ENCODE measurements around the gene TSPOAP1. TPM values are rescaled to one million over a fixed set of nuclear protein-coding genes. Genes with fewer than 3 reads are reported as not detected.

TSPOAP1 gene
- total and polyA plus RNA-seq, 10 of the 15 experiments (the other 5 are each of a cell fraction or from before 2014, with no cell fraction given), result 0.58 to 16.4 (median 4.2) TPM; not detected in 1

DNA sequence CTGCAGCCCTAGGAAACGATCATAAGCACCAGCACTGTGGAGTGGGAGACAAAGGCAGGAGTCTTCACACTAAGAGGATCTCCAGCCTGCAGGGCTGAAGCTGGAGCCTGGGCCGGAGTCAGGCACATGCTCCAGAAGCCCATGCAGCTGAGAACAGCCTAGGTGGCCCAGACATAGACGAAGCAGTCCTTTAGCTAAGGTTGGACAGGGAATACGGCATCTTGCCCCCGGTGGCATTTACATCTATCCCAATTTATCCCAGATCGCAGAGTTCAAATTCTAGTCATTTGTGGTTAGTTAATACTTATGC lies 13.9 kb downstream of the TSPOAP1 start (continued):
- TF ChIP-seq, protein P1, sequence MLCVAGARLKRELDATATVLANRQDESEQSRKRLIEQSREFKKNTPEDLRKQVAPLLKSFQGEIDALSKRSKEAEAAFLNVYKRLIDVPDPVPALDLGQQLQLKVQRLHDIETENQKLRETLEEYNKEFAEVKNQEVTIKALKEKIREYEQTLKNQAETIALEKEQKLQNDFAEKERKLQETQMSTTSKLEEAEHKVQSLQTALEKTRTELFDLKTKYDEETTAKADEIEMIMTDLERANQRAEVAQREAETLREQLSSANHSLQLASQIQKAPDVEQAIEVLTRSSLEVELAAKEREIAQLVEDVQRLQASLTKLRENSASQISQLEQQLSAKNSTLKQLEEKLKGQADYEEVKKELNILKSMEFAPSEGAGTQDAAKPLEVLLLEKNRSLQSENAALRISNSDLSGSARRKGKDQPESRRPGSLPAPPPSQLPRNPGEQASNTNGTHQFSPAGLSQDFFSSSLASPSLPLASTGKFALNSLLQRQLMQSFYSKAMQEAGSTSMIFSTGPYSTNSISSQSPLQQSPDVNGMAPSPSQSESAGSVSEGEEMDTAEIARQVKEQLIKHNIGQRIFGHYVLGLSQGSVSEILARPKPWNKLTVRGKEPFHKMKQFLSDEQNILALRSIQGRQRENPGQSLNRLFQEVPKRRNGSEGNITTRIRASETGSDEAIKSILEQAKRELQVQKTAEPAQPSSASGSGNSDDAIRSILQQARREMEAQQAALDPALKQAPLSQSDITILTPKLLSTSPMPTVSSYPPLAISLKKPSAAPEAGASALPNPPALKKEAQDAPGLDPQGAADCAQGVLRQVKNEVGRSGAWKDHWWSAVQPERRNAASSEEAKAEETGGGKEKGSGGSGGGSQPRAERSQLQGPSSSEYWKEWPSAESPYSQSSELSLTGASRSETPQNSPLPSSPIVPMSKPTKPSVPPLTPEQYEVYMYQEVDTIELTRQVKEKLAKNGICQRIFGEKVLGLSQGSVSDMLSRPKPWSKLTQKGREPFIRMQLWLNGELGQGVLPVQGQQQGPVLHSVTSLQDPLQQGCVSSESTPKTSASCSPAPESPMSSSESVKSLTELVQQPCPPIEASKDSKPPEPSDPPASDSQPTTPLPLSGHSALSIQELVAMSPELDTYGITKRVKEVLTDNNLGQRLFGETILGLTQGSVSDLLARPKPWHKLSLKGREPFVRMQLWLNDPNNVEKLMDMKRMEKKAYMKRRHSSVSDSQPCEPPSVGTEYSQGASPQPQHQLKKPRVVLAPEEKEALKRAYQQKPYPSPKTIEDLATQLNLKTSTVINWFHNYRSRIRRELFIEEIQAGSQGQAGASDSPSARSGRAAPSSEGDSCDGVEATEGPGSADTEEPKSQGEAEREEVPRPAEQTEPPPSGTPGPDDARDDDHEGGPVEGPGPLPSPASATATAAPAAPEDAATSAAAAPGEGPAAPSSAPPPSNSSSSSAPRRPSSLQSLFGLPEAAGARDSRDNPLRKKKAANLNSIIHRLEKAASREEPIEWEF (IDR thresholded peaks at IDR 0.05; ENCODE audit: insufficient replicate concordance, low read depth, low read length), result no peak

DNA sequence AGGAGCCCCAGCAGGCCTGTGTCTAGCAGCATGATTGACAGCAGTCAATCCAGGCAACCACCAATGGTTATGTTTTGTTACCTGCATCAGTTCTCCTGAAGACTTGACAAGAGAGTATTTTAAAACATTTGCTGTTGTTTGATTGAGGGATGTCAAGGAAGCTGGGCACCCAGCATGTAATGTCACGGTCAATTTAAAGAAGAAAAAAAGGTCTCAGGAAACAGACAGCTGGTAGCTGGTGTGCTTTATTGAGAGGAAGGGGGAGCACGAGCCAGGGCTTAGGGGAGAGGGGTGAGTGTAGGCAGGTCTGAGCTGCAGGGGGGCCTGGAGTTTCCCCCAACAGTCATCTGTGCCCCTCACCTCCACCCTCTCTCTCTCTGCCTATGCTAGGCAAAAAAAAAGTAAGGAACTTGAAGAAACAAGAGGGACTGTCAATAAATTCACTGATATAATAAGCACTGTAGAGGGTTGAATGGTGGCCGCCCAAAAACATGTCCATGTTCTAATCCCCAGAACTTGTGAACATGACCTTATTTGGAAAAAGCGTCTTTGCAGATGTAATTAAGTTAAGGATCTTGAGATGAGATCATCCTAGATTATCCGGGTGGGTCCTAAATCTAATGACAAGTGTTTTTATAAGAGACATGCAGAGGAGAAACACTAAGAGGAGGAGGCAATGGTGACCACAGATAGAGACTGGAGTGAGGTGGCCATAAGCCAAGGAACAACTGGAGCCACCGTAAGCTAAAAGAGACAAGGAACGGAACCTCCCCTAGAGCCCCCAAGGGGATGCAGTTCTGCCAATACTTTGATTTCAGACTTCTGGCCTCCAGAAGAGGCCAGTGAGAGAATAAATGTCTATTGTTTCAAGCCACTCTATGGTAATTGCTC lies 14.5 kb downstream of the TSPOAP1 start:
- Histone ChIP-seq H4K20me1 (ENCODE audit: control insufficient read depth, insufficient read depth) (no peaks in the 10 kb centered on the region), H3K4me2 (ENCODE audit: control insufficient read depth, insufficient read depth) (no peak overlapping the region), H2AFZ (ENCODE audit: control insufficient read depth, low read depth, low read length) (no peak overlapping the region), H3K4me1 (ENCODE audit: control insufficient read depth, insufficient read depth, low read length) (peaks cover 7% of the 10 kb centered on the region), H3K27ac (ENCODE audit: control insufficient read depth, insufficient read depth) (no peak overlapping the region), H3K9ac (ENCODE audit: control insufficient read depth, insufficient read depth, low read length) (no peak overlapping the region), H3K9me3 (replicated peaks; ENCODE audit: control insufficient read depth, insufficient read depth, low read length) (no peaks in the 10 kb centered on the region), H3K36me3 (ENCODE audit: control insufficient read depth in 2 of 2, insufficient read depth in 2 of 2, low read length in 1 of 2) (0 out of 4 replicates have a peak, but pooled peaks cover 0 to 1% of the 10 kb centered on the region in 2 experiments), H3K79me2 (ENCODE audit: control insufficient read depth, insufficient read depth, low read length) (no peaks in the 10 kb centered on the region), H3K4me3 (no peak overlapping the region), H3K27me3 (replicated peaks in 1 of 2; ENCODE audit: control insufficient read depth in 2 of 2, insufficient read depth in 2 of 2, low read length in 1 of 2) (no peaks in the 10 kb centered on the region)
- BruUV-seq (replicated peaks), result no TSS peak
- FAIRE-seq (no peak), DNase-seq (ENCODE audit: low read depth, low spot score) (no peak), ATAC-seq (no peak)
- ChIA-PET CTCF (interaction anchor here (0.8 to 6.5 kb wide), 7 partner anchors 10 to 134 kb away, joined by 3 to 163 read pairs (median 3); partner anchors contain the start of gene RNF43), POLR2A (interaction anchor here (0.9 kb wide), 1 partner anchor 24 kb away, joined by 6 read pairs; no protein-coding TSS in a partner anchor), SMC1A (ENCODE audit: uncharacterized antibody, unreplicated experiment) (interaction anchor here (1.0 to 12.9 kb wide), 5 partner anchors 11 to 125 kb away, joined by 3 to 249 read pairs (median 3); no protein-coding TSS in a partner anchor), RAD21 (ENCODE audit: unreplicated experiment) (interaction anchor here (1.3 to 10.9 kb wide), 4 partner anchors 10 to 119 kb away, joined by 3 to 227 read pairs (median 6); partner anchors contain the start of gene RNF43)
- 48% methylated on average over 7 of the region's 7 CpGs for WGBS (ENCODE audit: insufficient coverage, insufficient replicate concordance, low lambda C conversion rate, missing lambda C conversion rate)
- in situ Hi-C loops (cut with MboI) (no loop called here), intact Hi-C loops (cut with micrococcal nuclease; ENCODE audit: unreplicated experiment) (no loop called here)
- TF ChIP-seq ZNF622 (IDR thresholded peaks at IDR 0.05) (no peak), NFIC (IDR thresholded peaks at IDR 0.05; ENCODE audit: low read depth, low read length) (no peak), HDAC6 (IDR thresholded peaks at IDR 0.05; ENCODE audit: unreplicated experiment) (no peak), NRF1 (conservative IDR thresholded peaks at IDR 0.05; ENCODE audit: low read depth, low read length) (no peak)
- TF ChIP-seq, protein P2, sequence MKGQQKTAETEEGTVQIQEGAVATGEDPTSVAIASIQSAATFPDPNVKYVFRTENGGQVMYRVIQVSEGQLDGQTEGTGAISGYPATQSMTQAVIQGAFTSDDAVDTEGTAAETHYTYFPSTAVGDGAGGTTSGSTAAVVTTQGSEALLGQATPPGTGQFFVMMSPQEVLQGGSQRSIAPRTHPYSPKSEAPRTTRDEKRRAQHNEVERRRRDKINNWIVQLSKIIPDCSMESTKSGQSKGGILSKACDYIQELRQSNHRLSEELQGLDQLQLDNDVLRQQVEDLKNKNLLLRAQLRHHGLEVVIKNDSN (IDR thresholded peaks at IDR 0.05; ENCODE audit: borderline replicate concordance, extremely low read length, insufficient read depth, low read depth, low read length), result no peak
- TF ChIP-seq, protein P3, sequence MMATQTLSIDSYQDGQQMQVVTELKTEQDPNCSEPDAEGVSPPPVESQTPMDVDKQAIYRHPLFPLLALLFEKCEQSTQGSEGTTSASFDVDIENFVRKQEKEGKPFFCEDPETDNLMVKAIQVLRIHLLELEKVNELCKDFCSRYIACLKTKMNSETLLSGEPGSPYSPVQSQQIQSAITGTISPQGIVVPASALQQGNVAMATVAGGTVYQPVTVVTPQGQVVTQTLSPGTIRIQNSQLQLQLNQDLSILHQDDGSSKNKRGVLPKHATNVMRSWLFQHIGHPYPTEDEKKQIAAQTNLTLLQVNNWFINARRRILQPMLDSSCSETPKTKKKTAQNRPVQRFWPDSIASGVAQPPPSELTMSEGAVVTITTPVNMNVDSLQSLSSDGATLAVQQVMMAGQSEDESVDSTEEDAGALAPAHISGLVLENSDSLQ (IDR thresholded peaks at IDR 0.05), result peak; percentile 31; the same call in 1 of the 2 replicates

Data from GM12878 (cell line).